GM19397 (cell line): ENCODE results near the gene COG2.
"Not testable (repeated sequence)": the region's sequence is repeated elsewhere in the genome, so short reads cannot be mapped to it uniquely, and the experiment has no call there.

Source experiments
- ATAC-seq: cut with Tn5 transposase; IDR thresholded peaks from one replicate; pipeline ENCODE4 v1.9.1; 2021; ENCODE audit warnings: mild to moderate bottlenecking, moderate library complexity; ENCODE audit not compliant: unreplicated experiment

COG2 gene

GRCh38 chr1:230712470-230712942 is 70.2 kb downstream of the COG2 start:
- ATAC-seq: no peak

GRCh38 chr1:230713138-230713537 is 70.9 kb downstream of the COG2 start:
- ATAC-seq: no peak

- ATAC-seq: no peak
Observed at GRCh38 chr1:230713547-230713914, 71.2 kb downstream of the COG2 start.

GRCh38 chr1:230713915-230714764 is 71.9 kb downstream of the COG2 start, which contains the start of gene AGT:
Gene AGT (minus strand): TSS chr1:230714122. CDS start chr1:230710823, 3,299 bp downstream.
- no peak for ATAC-seq

- ATAC-seq: no peak
Observed at GRCh38 chr1:230715510-230715909, 73.2 kb downstream of the COG2 start.

- ATAC-seq: not testable (repeated sequence)
Observed at GRCh38 chr1:230716453-230716852, 74.2 kb downstream of the COG2 start.

- no peak for ATAC-seq
Observed at GRCh38 chr1:230717251-230717650, 75.0 kb downstream of the COG2 start.

GRCh38 chr1:230721849-230722522 is 79.7 kb downstream of the COG2 start:
- ATAC-seq: not testable (repeated sequence)

- ATAC-seq: no peak
Observed at GRCh38 chr1:230725256-230726012, 83.2 kb downstream of the COG2 start.

GRCh38 chr1:230728710-230729392 is 86.6 kb downstream of the COG2 start:
- ATAC-seq: no peak

- no peak for ATAC-seq
Observed at GRCh38 chr1:230730977-230731376, 88.7 kb downstream of the COG2 start.

- ATAC-seq: no peak
Observed at GRCh38 chr1:230735447-230735846, 93.2 kb downstream of the COG2 start.

GRCh38 chr1:230737622-230738262 is 95.5 kb downstream of the COG2 start:
- ATAC-seq: no peak

GRCh38 chr1:230739564-230740290 is 97.4 kb downstream of the COG2 start:
- no peak for ATAC-seq
